OCI-LY3 (cell line): Measurements from ENCODE around the gene RFX4.

ENCODE experiments used
- H2AFZ ChIP-seq: fragments of 200-600, 300-600 bp; shearing (Covaris generic); 2 replicates; pipeline ENCODE4 v1.6.0; 2014; ENCODE audit warnings: antibody characterized with exemption, low read depth, low read length
- H3K27ac ChIP-seq: fragments of 200-600, 300-600 bp; sonication (generic); 2 replicates; pipeline ENCODE4 v1.5.1; 2014; ENCODE audit warnings: mild to moderate bottlenecking, low read length, moderate library complexity, mixed read lengths
- H3K27me3 ChIP-seq: fragments of 200-600, 300-600 bp; sonication (generic); 2 replicates; pipeline ENCODE4 v1.6.1; 2014; ENCODE audit warnings: low read depth, low read length, mixed read lengths
- H3K36me3 ChIP-seq: fragments of 200-600, 300-600 bp; sonication (generic); replicated peaks from 2 replicates; pipeline ENCODE3; 2014; ENCODE audit warnings: low read depth, low read length, mixed read lengths
- H3K4me1 ChIP-seq: fragments of 300-600, 200-600 bp; sonication (generic); 2 replicates; pipeline ENCODE4 v1.6.1; 2014; ENCODE audit warnings: low read length, mixed read lengths
- H3K4me2 ChIP-seq: fragments of 200-600, 300-600 bp; sonication (generic); 2 replicates; pipeline ENCODE4 v1.6.1; 2014; ENCODE audit warnings: low read length, mixed read lengths
- H3K4me3 ChIP-seq: fragments of 300-600, 200-600 bp; sonication (generic); 2 replicates; pipeline ENCODE4 v1.5.1; 2014; ENCODE audit warnings: antibody characterized with exemption, mild to moderate bottlenecking, low read length, moderate library complexity
- H3K79me2 ChIP-seq: fragments of 300-600, 200-600 bp; shearing (Covaris generic); 2 replicates; pipeline ENCODE4 v1.6.1; 2014; ENCODE audit warnings: mild to moderate bottlenecking, low read length, mixed read lengths
- H3K9ac ChIP-seq: fragments of 300-600, 200-600 bp; shearing (Covaris generic); 2 replicates; pipeline ENCODE4 v1.6.0; 2014; ENCODE audit warnings: mild to moderate bottlenecking, low read length, moderate library complexity
- H3K9me3 ChIP-seq: fragments of 200-600, 300-600 bp; shearing (Covaris generic); 2 replicates; pipeline ENCODE4 v1.6.1; 2014; ENCODE audit warnings: low read length, mixed read lengths; ENCODE audit not compliant: insufficient read depth
- H4K20me1 ChIP-seq: fragments of 200-600, 300-600 bp; sonication (generic); 2 replicates; pipeline ENCODE4 v1.6.1; 2016; ENCODE audit warnings: low read length, mixed read lengths; ENCODE audit not compliant: insufficient read depth
- EZH2phosphoT487 ChIP-seq: fragments of 200-600 bp; shearing (Covaris generic); IDR thresholded peaks from 2 replicates; pipeline ENCODE4 v1.6.1; 2018; ENCODE audit warnings: antibody characterized with exemption, mixed run types, low read depth
- TF ChIP-seq, protein P1 (sequence below): fragments of 200-600, 300-600 bp; sonication (generic); IDR thresholded peaks from 2 replicates; pipeline ENCODE4 v1.5.1; 2014; ENCODE audit warnings: antibody characterized with exemption, low read length, low read depth

The RFX4 gene

DNA sequence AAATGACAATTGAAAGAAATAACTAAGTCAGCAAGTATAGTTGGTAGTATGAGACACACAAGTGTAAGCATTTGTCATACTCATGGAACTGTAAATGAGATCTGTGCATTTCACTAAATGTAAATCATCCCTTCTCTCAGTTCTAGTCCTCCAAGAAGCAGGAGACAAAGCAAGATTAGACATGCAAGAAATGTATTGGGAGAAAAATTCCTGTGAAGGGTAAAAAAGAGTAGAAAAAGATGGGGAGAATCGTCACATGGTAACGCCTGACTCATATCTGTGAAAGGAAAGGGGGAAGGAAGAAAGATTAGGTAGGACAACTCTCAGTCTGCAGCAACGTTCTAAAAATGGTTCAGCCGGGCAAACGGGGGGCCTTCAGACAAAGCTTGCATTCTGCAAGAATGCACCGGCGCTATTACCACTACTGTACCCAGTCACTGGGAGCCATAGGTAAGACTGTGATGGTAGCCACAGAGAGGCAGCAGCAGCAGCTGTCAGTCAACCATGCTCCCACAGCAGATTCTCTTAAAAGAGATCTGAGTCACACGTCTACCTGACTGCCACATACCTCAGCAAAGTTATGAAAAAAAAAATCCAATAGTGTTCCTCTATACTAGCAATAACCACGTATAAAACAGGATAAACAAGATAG is 18.0 kb upstream of the RFX4 start:
- Histone ChIP-seq H3K4me1 (0 out of 2 replicates have a peak, but pooled peaks cover 3% of the 10 kb centered on the region), H3K36me3 (no peaks in the 10 kb centered on the region), H3K27me3 (peaks cover 22% of the 10 kb centered on the region), H3K4me3 (no peak overlapping the region), H3K4me2 (no peak overlapping the region), H3K9me3 (no peaks in the 10 kb centered on the region), H2AFZ (no peak overlapping the region), H3K79me2 (no peaks in the 10 kb centered on the region), H3K9ac (no peak overlapping the region), H3K27ac (no peak overlapping the region), H4K20me1 (no peaks in the 10 kb centered on the region)
- TF ChIP-seq, protein P1, sequence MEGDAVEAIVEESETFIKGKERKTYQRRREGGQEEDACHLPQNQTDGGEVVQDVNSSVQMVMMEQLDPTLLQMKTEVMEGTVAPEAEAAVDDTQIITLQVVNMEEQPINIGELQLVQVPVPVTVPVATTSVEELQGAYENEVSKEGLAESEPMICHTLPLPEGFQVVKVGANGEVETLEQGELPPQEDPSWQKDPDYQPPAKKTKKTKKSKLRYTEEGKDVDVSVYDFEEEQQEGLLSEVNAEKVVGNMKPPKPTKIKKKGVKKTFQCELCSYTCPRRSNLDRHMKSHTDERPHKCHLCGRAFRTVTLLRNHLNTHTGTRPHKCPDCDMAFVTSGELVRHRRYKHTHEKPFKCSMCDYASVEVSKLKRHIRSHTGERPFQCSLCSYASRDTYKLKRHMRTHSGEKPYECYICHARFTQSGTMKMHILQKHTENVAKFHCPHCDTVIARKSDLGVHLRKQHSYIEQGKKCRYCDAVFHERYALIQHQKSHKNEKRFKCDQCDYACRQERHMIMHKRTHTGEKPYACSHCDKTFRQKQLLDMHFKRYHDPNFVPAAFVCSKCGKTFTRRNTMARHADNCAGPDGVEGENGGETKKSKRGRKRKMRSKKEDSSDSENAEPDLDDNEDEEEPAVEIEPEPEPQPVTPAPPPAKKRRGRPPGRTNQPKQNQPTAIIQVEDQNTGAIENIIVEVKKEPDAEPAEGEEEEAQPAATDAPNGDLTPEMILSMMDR, result no peak
- TF ChIP-seq EZH2phosphoT487, result no peak

DNA sequence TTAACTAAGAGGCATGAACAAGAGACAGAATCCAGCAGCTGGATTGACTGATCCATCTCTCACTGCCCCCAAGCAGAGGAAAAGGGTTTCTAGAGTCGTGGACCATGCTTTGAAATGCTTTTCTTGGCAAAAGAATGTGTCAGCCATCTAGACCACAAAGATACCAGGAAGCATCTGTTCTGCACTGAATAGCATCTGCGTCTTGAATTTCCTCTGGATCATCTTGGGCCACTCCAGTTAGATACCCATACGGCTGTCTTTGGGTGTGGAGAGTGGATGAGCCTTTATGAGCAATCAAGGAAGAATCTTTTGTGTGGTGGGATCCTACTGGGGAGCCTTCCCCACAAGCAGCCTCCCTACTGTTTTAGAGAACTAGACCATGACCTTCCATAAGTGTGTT is 16.0 kb upstream of the RFX4 start:
- H3K9ac ChIP-seq, result no peak overlapping the region
- no peak overlapping the region for H3K4me3 ChIP-seq
- no peaks in the 10 kb centered on the region for H3K36me3 ChIP-seq
- no peak overlapping the region for H2AFZ ChIP-seq
- H3K79me2 ChIP-seq, result no peaks in the 10 kb centered on the region
- 0 out of 2 replicates have a peak, but pooled peaks cover 3% of the 10 kb centered on the region for H3K4me1 ChIP-seq
- H3K27me3 ChIP-seq, result peaks cover 22% of the 10 kb centered on the region
- H4K20me1 ChIP-seq, result no peaks in the 10 kb centered on the region
- H3K4me2 ChIP-seq, result no peak overlapping the region
- H3K9me3 ChIP-seq, result no peaks in the 10 kb centered on the region
- TF ChIP-seq, protein P1, result no peak
- no peak for TF ChIP-seq EZH2phosphoT487
- no peak overlapping the region for H3K27ac ChIP-seq

DNA sequence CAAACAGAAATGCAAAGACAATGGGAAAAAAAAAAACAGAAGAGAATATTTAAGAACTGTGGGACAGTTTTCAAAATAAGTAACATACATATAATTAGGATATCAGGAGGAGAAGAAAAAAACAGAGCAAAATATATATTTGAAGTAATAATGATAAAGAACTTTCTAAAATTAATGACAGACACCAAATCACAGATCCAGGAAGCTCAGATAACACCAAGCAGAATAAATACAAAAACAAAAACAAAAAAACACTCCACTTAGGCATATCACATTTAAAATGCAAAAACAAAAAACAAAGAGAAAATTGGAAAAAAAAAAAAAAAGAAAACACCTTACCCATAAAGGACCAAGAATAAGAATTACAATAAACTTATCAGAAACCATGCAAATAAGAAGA is 9.6 kb upstream of the RFX4 start:
- no peaks in the 10 kb centered on the region for H3K27me3 ChIP-seq
- H3K9me3 ChIP-seq, result no peaks in the 10 kb centered on the region
- no peak overlapping the region for H3K4me2 ChIP-seq
- no peak for TF ChIP-seq EZH2phosphoT487
- TF ChIP-seq, protein P1, result no peak
- no peak overlapping the region for H3K27ac ChIP-seq
- H3K4me3 ChIP-seq, result no peak overlapping the region
- no peaks in the 10 kb centered on the region for H3K4me1 ChIP-seq
- no peak overlapping the region for H3K9ac ChIP-seq
- no peaks in the 10 kb centered on the region for H3K36me3 ChIP-seq
- H3K79me2 ChIP-seq, result no peaks in the 10 kb centered on the region
- H2AFZ ChIP-seq, result no peak overlapping the region
- no peaks in the 10 kb centered on the region for H4K20me1 ChIP-seq

DNA sequence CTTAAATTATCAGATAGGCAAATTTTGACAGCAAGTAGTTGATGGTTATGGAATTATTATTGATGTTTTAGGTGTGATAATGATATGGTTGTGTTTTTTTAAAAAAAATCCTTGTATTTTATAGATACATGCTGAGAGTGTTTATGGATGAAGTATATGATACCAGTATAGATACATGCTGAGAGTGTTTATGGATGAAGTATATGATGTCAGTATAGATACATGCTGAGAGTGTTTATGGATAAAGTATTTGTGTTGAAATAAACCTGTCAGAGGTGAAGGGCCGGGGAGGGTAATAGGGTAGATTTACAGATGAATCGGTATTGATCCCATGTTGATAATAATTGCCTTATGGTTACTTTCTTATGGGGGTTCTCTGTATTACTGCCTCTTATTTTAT is 6.0 kb upstream of the RFX4 start:
- no peaks in the 10 kb centered on the region for H3K36me3 ChIP-seq
- H3K9me3 ChIP-seq, result no peaks in the 10 kb centered on the region
- no peaks in the 10 kb centered on the region for H3K79me2 ChIP-seq
- H2AFZ ChIP-seq, result no peak overlapping the region
- no peak overlapping the region for H3K27ac ChIP-seq
- H3K4me1 ChIP-seq, result no peaks in the 10 kb centered on the region
- no peak overlapping the region for H3K9ac ChIP-seq
- no peaks in the 10 kb centered on the region for H4K20me1 ChIP-seq
- H3K4me2 ChIP-seq, result no peak overlapping the region
- TF ChIP-seq EZH2phosphoT487, result no peak
- TF ChIP-seq, protein P1, result no peak
- no peaks in the 10 kb centered on the region for H3K27me3 ChIP-seq
- no peak overlapping the region for H3K4me3 ChIP-seq
